CD4-positive, alpha-beta T cell treated with Interleukin-6 at 100 ng/mL for 8 hours (primary cell): ENCODE data around the gene PTTG2.
"Not testable (repeated sequence)": the region's sequence is repeated elsewhere in the genome, so short reads cannot be mapped to it uniquely, and the experiment has no call there.

Source experiments
- DNase-seq: peaks from one replicate; pipeline ENCODE4 v3.0.0-alpha.2; 2020; ENCODE audit warnings: mixed read lengths, low spot score

PTTG2 gene

GRCh38 chr4:37960098-37960497 is at the start of gene PTTG2:
PTTG2 (plus strand) TSS chr4:37960398; CDS start chr4:37960435, 37 bp downstream.
- DNase-seq: no peak

GRCh38 chr4:37914539-37914938 is 45.7 kb upstream of the PTTG2 start:
- DNase-seq: no peak

GRCh38 chr4:37917388-37917787 is 42.8 kb upstream of the PTTG2 start:
- no peak for DNase-seq

- no peak for DNase-seq
Observed at GRCh38 chr4:37918653-37919052, 41.5 kb upstream of the PTTG2 start.

- no peak for DNase-seq
Observed at GRCh38 chr4:37922328-37922727, 37.9 kb upstream of the PTTG2 start.

GRCh38 chr4:37923089-37923488 is 37.1 kb upstream of the PTTG2 start:
- DNase-seq: not testable (repeated sequence)

GRCh38 chr4:37924946-37925345 is 35.3 kb upstream of the PTTG2 start:
- no peak for DNase-seq

- DNase-seq: no peak
Observed at GRCh38 chr4:37927434-37927833, 32.8 kb upstream of the PTTG2 start.

GRCh38 chr4:37928426-37929416 is 31.5 kb upstream of the PTTG2 start:
- no peak for DNase-seq

- no peak for DNase-seq
Observed at GRCh38 chr4:37934096-37934495, 26.1 kb upstream of the PTTG2 start.

- DNase-seq: no peak
Observed at GRCh38 chr4:37934609-37935008, 25.6 kb upstream of the PTTG2 start.

GRCh38 chr4:37935026-37935425 is 25.2 kb upstream of the PTTG2 start:
- no peak for DNase-seq

- no peak for DNase-seq
Observed at GRCh38 chr4:37936889-37937498, 23.2 kb upstream of the PTTG2 start.

- no peak for DNase-seq
Observed at GRCh38 chr4:37938208-37938607, 22.0 kb upstream of the PTTG2 start.

GRCh38 chr4:37946503-37947179 is 13.6 kb upstream of the PTTG2 start:
- DNase-seq: no peak

- DNase-seq: no peak
Observed at GRCh38 chr4:37948542-37948941, 11.7 kb upstream of the PTTG2 start.

- no peak for DNase-seq
Observed at GRCh38 chr4:37949636-37950426, 10.4 kb upstream of the PTTG2 start.

GRCh38 chr4:37951461-37952352 is 8.5 kb upstream of the PTTG2 start:
- no peak for DNase-seq

GRCh38 chr4:37953156-37953555 is 7.0 kb upstream of the PTTG2 start:
- DNase-seq: no peak

GRCh38 chr4:37953620-37954293 is 6.4 kb upstream of the PTTG2 start:
- no peak for DNase-seq
